CD4-positive, alpha-beta T cell (primary cell): ENCODE data around the gene ZNF79. TPM values are rescaled to one million over a fixed set of nuclear protein-coding genes. Genes with fewer than 3 reads are reported as not detected.

Source experiments
- ATAC-seq: fragments of 200-7000 bp; cut with Tn5 transposase; one replicate; pipeline ENCODE4 v1.10.0; 2022; ENCODE audit warnings: mild to moderate bottlenecking; ENCODE audit not compliant: poor library complexity
- CTCF ChIA-PET: fragments of 350-600 bp; sonication (Branson Sonifier 250); formaldehyde crosslinking; loops from one replicate; lab custom pipeline; 2021; ENCODE audit warnings: antibody characterized with exemption, inconsistent platforms; lab: Charles Lee
- POLR2A ChIA-PET: fragments of 350-600 bp; sonication (Branson Sonifier 250); formaldehyde crosslinking; loops from one replicate; lab custom pipeline; 2021; ENCODE audit warnings: antibody characterized with exemption, inconsistent platforms; lab: Charles Lee
- DNase-seq, 14 experiments: peaks; one replicate each; pipeline ENCODE4 v3.0.0-alpha.2; 2013 to 2020; ENCODE audit warnings: mixed read lengths in 2 of 14
- H3K27ac ChIP-seq, 2 donors: one replicate each; pipeline versions ENCODE4 v1.5.1 to v1.7.0; 2013; ENCODE audit warnings: low read length in 2 of 2, low read depth in 1 of 2, mild to moderate bottlenecking in 1 of 2
- H3K27me3 ChIP-seq, 2 experiments: 1 replicate in 1 of 2; 2 replicates in 1 of 2; pipeline versions ENCODE4 v1.6.1 to v1.7.0; 2013; ENCODE audit warnings: low read length in 2 of 2, control low read depth in 1 of 2, mild to moderate bottlenecking in 1 of 2, moderate library complexity in 1 of 2; ENCODE audit not compliant: insufficient read depth in 2 of 2, control insufficient read depth in 1 of 2
- H3K36me3 ChIP-seq: one replicate; pipeline ENCODE4 v1.6.1; 2013; ENCODE audit warnings: low read length, control low read depth; ENCODE audit not compliant: insufficient read depth
- H3K4me1 ChIP-seq: one replicate; pipeline ENCODE4 v1.6.1; 2013; ENCODE audit warnings: low read length, control low read depth; ENCODE audit not compliant: insufficient read depth
- H3K4me3 ChIP-seq: one replicate; pipeline ENCODE4 v1.5.1; 2013; ENCODE audit warnings: mild to moderate bottlenecking, low read length, moderate library complexity
- H3K9me3 ChIP-seq, 2 experiments: 1 replicate in 1 of 2; 2 replicates in 1 of 2; pipeline versions ENCODE4 v1.6.1 to v1.7.0; 2013; ENCODE audit warnings: low read length in 2 of 2, mild to moderate bottlenecking in 2 of 2, control low read depth in 1 of 2, moderate library complexity in 1 of 2; ENCODE audit not compliant: control insufficient read depth in 1 of 2, insufficient read depth in 1 of 2
- H3K27ac Mint-ChIP-seq: one replicate; pipeline ENCODE4 v1.8.0; 2020; ENCODE audit warnings: mixed read lengths
- H3K27me3 Mint-ChIP-seq: one replicate; pipeline ENCODE4 v1.8.0; 2021; ENCODE audit warnings: mixed read lengths
- H3K36me3 Mint-ChIP-seq: one replicate; pipeline ENCODE4 v1.8.0; 2021; ENCODE audit warnings: low read depth, mixed read lengths
- H3K4me1 Mint-ChIP-seq: one replicate; pipeline ENCODE4 v1.8.0; 2021; ENCODE audit warnings: low read depth, mixed read lengths
- H3K4me3 Mint-ChIP-seq: one replicate; pipeline ENCODE4 v1.8.0; 2020; ENCODE audit warnings: mild to moderate bottlenecking, mixed read lengths
- H3K9me3 Mint-ChIP-seq: one replicate; pipeline ENCODE4 v1.8.0; 2020; ENCODE audit warnings: mixed read lengths
- CTCF ChIP-seq: fragments of 200-600 bp; IDR thresholded peaks from one replicate; pipeline ENCODE4 v1.8.0; 2022; ENCODE audit warnings: antibody characterized with exemption, mild to moderate bottlenecking
- intact Hi-C, 2 experiments: fragments of 100-400 bp; cut with DNase I in 1 of 2; cut with micrococcal nuclease in 1 of 2; formaldehyde crosslinking; loops; one replicate each; pipeline versions ENCODE4 v1.15.1 to v1.9.0; 2023 to 2025; cut with DNase I, micrococcal nuclease
- total RNA-seq, 174 experiments: library from RNA in 2 of 174; stranded (reverse) in 2 of 174; gene quantifications; one replicate each; pipeline ENCODE4 v1.2.3 and lab custom pipeline; 2021 to 2026

The ZNF79 gene
- total RNA-seq, 2 experiments from 2014 or later = 4.3 to 4.9 TPM

GRCh38 chr9:127488946-127489345 is 64.8 kb downstream of the ZNF79 start:
- no peaks in the 10 kb centered on the region for H3K4me1 ChIP-seq
- no peak for TF ChIP-seq CTCF
- no peaks in the 10 kb centered on the region for H3K27me3 ChIP-seq
- peaks cover 43% of the 10 kb centered on the region for H3K36me3 ChIP-seq
- ATAC-seq (no peak), DNase-seq (no peak)
- no peaks in the 10 kb centered on the region for H3K9me3 ChIP-seq
- intact Hi-C loops = no loop called here
- Mint-ChIP-seq H3K4me3 (no peak overlapping the region), H3K27ac (no peak overlapping the region), H3K36me3 (peaks cover 45% of the 10 kb centered on the region), H3K27me3 (no peaks in the 10 kb centered on the region), H3K9me3 (no peaks in the 10 kb centered on the region), H3K4me1 (no peaks in the 10 kb centered on the region)
- POLR2A ChIA-PET = no interaction called here
- H3K27ac ChIP-seq = no peak overlapping the region
- H3K4me3 ChIP-seq = no peak overlapping the region
- CTCF ChIA-PET = no interaction called here

GRCh38 chr9:127489471-127490115 is 65.4 kb downstream of the ZNF79 start:
- Mint-ChIP-seq H3K9me3 (no peaks in the 10 kb centered on the region), H3K36me3 (peaks cover 39% of the 10 kb centered on the region)
- H3K4me1 ChIP-seq = no peaks in the 10 kb centered on the region

GRCh38 chr9:127490535-127491230 is 66.5 kb downstream of the ZNF79 start:
- Mint-ChIP-seq H3K4me1 (no peaks in the 10 kb centered on the region), H3K36me3 (peaks cover 43% of the 10 kb centered on the region), H3K9me3 (no peaks in the 10 kb centered on the region), H3K4me3 (no peak overlapping the region), H3K27ac (no peak overlapping the region), H3K27me3 (no peaks in the 10 kb centered on the region)
- intact Hi-C loops = no loop called here
- ATAC-seq = no peak
- POLR2A ChIA-PET = interaction anchor here (0.7 kb wide), 1 partner anchor 322 kb away, joined by 4 read pairs; no protein-coding TSS in a partner anchor
- H3K36me3 ChIP-seq = peaks cover 49% of the 10 kb centered on the region
- no peak for TF ChIP-seq CTCF
- H3K4me1 ChIP-seq = peaks cover 2% of the 10 kb centered on the region
- no peaks in the 10 kb centered on the region for H3K9me3 ChIP-seq
- CTCF ChIA-PET = no interaction called here
- no peak for DNase-seq
- no peak overlapping the region for H3K4me3 ChIP-seq
- no peaks in the 10 kb centered on the region for H3K27me3 ChIP-seq
- H3K27ac ChIP-seq = no peak overlapping the region

More at GRCh38 chr9:127489471-127490115, 65.4 kb downstream of the ZNF79 start:
- ATAC-seq (no peak), DNase-seq (no peak)
- H3K9me3 ChIP-seq = no peaks in the 10 kb centered on the region
- CTCF ChIA-PET = no interaction called here
- Mint-ChIP-seq H3K27me3 (no peaks in the 10 kb centered on the region), H3K4me3 (no peak overlapping the region), H3K27ac (no peak overlapping the region), H3K4me1 (no peaks in the 10 kb centered on the region)
- H3K4me3 ChIP-seq = no peak overlapping the region
- no peaks in the 10 kb centered on the region for H3K27me3 ChIP-seq
- POLR2A ChIA-PET = interaction anchor here (0.7 kb wide), 1 partner anchor 51 kb away, joined by 3 read pairs; no protein-coding TSS in a partner anchor
- H3K27ac ChIP-seq = no peak overlapping the region
- no peak for TF ChIP-seq CTCF
- H3K36me3 ChIP-seq = peaks cover 45% of the 10 kb centered on the region
- intact Hi-C loops = no loop called here
